GM18861 (cell line): ENCODE data around the gene CAMTA1.
"Not testable (repeated sequence)": the region's sequence is repeated elsewhere in the genome, so short reads cannot be mapped to it uniquely, and the experiment has no call there.

Source experiments
- ATAC-seq: cut with Tn5 transposase; IDR thresholded peaks from one replicate; pipeline ENCODE4 v1.9.1; 2021; ENCODE audit not compliant: unreplicated experiment

Gene CAMTA1

DNA sequence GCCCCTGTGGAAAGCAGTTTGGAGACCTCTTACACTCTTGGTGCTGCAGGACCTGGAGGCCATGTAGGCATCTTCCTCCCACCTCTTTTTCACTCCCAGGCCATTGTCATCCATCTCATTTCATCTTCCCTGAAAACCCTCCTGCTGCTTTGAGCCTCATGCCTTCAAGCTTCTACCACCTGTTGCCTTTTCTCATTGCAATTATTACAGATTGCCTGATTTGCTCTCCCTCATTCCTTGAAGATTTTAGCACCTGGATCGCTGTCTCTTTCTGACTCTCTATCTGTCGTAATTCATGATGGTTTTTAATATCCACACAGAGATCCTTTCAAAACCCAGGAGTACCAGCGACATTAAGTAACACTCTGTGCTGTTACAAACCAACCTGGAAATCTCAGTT, 350.2 kb downstream of the CAMTA1 start:
- no peak for ATAC-seq

DNA sequence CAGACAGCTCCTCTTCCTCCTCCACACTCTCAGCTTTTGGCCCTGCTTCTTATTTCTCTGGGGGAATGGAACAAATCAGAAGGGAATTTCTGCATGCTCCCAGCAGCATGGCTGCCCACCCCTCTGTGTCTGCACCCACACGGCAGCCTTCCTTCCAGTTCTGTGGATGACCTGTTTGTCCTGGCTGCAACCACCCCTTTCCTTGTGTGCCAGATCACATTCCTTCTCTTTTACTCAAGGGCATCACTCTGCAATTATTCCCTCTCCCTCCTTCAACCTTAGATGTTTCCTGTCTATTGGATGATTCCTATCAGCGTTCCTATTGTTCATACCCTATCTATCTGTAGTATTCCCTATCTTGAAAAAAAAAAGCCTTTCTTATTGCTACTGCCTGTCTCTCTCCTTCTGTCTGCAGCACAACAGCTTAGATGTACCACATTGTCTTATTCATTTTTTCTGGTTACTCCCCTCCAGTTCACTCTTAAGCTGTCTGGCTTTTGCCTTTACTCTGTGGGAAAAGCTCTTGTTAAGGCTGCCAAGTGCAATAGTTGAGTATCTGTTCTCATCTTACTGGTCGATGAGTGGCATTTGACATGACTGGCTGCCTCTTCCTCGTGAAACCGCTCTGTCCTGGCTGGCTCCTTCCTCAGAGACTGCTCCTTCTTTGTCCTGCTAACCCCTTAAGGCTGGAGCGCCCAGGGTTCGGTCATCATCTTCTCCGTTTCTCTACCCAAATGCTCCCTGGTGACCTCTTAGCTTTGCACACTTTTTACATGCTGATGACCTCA, 351.1 kb downstream of the CAMTA1 start:
- no peak for ATAC-seq

DNA sequence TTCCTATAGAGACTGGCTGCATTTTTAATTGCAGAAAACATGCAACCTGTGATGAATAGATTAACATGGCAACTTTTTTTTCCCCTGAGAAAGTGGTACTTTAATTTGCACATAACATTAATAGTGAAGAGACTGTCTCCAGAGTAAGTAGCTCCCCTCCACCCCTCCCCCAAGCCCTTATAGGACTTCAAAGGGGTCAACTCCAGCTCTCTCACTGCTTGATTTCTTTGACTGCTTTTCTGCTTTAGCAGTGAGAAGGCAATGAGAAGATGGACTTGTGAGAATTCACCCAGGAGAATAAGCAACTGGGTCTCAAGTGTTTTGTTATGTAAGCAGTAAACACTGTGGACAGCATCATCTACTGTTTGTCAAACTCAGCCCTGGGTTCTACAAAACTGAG, 355.0 kb downstream of the CAMTA1 start:
- no peak for ATAC-seq

DNA sequence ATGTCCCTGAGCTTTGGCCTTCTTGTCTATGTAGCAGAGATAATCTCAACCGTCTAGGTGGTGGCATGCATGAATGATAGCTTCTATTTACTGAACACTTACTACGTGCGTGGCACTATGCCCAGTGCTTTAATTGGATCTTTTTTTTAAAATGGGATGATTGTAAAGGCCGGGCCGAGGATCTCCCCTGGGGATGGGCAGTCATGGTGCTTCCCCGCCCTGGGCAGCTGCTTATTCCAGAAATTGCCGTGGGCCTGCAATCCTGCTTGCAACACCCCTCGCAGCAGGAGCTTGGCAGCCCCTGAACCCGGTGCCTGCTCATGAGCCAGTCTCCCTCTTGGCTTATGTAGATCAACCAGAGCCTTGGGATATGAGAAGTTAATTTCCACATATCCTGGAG, 360.7 kb downstream of the CAMTA1 start:
- no peak for ATAC-seq

DNA sequence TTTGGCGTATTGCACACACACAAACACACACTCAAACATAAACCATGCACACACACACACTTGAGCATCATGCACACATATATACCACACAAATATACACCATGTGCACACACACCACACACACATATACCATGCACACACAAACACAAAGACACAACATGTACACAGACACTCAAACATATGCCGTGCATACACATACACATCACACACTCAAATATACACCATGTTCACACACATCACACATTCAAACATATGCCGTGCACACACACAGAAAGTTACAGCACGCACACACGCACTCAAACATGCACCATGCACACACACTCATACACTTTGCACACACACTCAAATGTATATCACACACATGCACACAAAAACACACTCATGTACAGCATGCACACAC, 361.5 kb downstream of the CAMTA1 start:
- no peak for ATAC-seq

DNA sequence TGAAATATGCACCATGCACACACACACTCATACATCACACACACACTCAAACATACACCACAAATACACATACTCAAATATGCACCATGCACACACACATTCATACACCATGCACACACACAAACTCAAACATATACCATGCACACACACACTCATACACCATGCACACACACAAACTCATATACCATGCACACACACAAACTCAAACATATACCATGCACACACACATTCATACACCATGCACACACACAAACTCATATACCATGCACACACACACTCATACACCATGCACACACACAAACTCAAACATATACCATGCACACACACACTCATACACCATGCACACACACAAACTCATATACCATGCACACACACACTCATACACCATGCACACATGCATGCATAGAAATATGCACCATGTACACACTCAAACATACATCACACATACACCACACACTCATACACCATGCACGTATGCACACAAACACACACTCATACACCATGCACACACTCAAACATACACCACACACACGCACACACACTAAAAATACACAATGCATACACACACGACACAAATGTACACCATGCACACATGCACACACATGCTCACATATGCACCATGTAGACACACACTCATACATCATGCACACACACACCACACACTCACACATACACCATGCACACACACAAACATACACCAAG, 362.5 kb downstream of the CAMTA1 start:
- not testable (repeated sequence) for ATAC-seq

DNA sequence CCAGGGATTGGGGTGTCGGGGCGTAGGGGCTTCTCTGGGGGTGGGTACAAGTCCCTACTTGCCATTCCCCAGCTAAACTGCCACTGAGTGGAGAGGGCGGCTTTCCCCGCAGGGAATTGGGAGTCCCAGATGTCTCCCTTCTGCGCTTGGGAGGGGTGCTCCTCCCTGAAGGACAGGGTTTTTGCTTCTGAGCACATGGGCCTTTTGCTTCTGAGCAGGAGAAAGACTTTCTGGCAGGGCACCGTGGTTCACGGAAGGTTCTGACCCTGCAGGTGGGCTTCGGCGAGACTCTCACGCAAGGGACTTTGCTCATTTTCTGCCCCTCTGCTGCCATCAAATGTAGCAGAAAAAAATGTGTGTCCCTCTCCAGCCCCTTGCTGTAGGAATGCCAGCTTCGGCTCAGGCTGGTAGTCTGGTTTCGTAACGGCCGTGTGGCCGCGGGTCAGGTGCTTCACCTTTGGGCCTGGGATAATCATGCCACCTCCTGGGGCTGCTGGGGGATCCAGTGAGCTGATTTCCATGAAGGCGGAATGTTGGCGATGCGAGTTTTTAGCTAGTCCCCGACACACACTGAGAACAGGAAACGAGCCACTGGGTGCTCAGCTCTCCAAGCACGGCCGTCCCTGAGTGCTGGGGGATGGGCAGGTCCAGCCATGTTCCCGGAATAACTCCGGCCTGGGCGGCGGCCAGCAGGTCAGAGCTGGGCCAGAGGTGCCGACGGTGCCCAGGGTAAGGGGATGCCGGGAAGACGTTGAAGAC, 364.0 kb downstream of the CAMTA1 start:
- no peak for ATAC-seq

DNA sequence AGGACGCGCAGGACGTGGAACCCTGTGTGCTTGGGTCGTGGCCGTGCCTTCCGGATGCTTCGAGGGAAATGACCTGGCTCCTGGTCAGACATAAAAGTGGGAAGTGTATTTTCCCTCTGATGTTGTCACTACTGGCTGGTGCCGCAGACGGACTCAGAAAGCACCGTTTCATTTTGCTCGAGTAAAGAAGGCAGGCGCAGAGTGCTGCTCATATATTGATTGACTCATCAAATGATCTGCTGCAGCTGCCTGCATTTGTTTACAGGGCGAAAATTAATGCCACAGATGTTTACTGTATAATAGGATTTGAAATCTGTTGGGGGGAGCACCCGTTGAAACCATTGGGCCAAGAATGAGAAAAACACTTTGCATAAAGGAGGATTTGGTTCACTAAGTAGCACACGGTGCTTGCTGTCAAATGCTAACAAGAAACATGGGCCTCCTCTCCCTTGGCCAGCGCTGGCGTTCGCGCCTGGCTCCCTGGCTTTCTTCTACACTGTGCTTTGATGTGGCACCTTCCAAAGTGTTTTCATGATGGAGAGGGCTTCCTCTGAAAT, 365.5 kb downstream of the CAMTA1 start:
- no peak for ATAC-seq

DNA sequence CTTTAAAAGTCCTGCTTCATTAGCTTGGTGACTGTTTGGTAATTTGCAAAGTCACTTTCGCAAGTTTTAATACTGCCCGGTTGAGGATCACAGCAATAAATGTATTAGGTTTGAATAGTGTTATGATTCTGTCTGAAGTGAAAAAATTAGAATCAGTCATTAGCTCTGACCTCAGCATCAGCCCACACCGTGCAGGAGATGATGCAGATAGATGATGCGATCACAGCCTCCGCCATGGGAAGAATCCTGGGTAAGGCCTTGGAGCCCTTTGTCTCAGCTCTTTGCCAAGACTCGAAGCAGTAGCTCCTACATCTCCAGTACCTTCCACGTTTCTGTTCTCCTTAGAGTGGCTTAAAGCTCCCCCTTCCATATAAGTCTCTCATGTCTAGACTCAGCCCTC, 366.7 kb downstream of the CAMTA1 start:
- no peak for ATAC-seq

DNA sequence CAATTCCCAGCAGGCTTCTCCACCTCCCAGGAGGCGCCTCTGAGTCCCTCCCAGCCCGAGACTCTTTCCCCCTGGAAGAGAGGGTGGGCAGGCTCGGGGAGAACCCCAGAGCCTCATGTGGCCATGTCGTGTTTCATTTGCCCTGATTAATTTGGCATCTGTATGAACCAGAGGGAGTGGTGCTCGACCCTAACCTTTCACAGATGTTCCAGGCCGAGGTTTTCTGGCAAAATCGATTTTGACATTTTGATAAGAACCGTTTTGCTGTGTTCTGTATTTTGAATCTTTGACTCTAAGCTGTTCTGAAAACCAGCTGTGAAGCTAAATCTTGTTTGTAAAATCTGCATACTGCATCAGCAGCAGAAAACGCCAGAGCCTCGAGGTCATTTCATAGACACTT, 367.4 kb downstream of the CAMTA1 start:
- ATAC-seq = no peak

DNA sequence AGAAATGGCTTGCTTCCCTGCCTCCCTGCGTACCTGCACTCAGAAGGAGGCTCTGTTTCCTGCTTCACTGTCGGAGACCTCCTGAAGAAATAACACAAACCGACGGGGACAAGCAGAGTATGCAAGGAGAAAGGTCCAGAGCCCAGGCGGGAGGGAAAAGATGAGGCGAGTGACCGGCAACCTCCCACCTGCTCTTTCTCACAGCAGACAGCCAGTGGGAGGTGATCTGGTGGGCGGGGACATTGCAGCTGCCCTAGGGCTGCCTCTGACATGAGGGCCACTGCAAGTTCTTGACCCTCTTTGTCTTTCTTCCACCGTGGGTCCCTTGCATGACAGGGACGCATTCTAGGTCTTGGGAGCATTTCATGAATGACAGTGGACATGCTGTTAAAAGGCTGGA, 368.2 kb downstream of the CAMTA1 start:
- no peak for ATAC-seq

DNA sequence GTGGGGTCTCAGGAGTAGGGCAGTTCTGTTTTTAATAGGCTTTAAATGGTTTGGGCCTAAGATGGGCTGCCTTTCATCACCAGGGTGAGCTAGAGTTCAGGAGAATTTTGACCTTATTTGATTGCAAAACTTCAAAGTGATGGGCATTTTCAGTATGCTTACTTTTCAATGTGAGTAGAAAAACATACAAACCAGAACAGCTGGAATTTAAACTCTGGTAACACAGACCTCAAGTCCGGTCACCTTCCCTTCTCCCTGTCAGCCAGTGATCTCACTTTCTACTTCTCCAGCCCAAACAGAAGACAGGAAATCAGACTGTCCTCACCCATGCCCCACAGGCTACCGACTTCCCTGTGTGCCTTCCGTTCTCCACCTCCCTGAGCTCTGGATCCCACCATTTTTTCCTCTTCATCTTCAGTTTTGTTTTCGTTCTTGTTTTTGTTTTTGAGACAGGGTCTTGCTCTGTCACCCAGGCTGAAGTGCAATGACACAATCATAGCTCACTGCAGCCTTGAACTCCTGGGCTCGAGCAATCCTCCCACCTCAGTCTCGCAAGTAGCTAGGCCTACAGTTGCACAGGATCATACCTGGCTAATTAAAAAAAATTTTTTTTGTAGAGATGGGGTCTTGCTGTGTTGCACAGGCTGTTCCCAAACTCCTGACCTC, 374.0 kb downstream of the CAMTA1 start:
- no peak for ATAC-seq

DNA sequence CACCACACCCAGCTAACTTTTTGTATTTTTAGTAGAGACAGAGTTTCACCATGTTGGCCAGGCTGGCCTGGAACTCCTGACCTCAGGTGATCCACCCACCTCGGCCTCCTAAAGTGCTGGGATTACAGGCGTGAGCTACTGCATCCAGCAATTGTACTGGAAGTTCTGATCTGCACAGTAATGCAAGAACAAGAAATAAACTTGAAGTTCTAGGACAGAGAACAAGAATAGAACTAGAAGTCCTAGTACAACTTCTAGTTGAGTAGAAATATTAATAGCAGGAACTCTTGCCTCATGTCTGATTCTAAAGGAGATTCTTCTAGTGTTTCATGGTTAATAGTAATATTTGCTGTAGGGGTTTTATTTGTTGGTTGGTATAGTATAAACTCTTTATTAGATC, 383.3 kb downstream of the CAMTA1 start:
- not testable (repeated sequence) for ATAC-seq

DNA sequence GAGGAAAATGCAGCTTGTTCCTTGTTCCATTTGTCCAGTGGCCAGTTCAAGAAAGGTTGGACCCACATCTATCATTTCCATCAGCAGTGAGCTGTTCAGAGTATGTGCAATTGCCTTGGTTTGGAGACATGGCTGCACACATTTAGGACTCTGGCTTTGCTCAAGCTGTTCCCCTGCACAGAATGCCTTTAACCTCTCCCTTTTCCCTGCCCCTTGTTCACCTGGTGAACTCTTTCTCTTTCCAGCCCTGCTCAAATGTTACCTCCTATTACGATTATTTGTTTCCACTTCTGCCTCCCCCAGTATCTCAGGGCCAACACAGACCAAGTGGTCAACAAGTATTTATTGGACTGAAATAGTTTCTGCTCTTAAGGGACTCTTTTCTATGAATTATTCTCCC, 385.9 kb downstream of the CAMTA1 start:
- no peak for ATAC-seq

DNA sequence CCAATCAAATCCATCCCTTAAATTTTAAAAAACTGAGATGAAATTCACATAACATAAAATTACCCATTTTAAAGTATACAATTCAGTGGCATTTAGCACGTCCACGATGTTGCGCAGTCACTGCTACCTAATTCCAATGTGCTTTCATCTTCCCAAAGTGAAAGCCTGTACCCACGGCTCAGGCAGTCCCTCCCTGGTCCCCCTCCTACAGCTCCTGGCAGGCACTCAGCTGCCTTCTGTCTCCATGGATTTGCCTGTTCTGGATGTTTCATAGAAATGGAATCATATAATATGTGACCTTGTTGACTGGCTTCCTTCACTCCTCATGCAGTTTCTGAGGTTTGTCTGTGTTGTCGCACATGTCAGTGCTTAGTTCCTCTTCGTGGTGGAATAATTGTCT, 386.3 kb downstream of the CAMTA1 start:
- ATAC-seq = no peak

DNA sequence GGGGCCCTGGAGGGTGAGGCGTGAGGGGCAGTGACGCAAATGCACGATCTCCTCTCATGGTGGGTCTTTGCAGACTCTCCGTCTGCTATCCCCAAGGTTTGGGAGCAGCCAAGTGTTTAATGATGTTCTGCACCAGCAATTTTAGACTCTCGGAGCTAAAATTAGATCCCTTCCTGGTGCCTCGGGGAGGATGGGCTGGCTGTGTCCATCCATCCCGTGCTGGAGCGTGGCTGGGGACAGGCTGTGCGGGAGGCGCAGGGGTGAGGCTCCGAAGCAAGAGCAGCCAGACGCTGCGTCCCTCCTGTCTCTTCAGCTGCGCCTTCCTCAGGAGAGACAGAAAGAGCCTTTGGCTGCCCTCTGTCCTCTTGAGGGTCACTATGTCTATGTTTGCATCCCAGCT, 387.6 kb downstream of the CAMTA1 start:
- no peak for ATAC-seq

DNA sequence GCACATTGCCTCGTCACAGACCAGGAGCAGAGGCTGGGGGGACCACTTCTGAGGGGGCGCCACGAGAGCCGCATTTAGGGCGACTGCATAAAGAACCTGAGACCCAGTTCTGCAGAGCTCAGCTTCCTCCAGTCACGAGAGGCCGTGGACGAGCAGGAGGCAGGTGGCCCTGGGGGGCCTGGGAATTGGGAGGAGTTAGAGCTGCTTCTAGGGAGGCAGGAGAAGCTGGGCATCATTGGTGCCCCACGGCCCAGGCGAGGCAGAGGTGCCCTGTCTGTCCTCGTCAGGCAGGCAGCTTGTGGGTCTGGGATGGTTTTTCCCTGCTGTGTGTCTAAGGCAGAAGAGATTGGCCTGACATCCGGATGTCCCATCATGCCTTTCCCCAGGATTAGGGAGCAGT, 389.3 kb downstream of the CAMTA1 start:
- ATAC-seq = no peak

DNA sequence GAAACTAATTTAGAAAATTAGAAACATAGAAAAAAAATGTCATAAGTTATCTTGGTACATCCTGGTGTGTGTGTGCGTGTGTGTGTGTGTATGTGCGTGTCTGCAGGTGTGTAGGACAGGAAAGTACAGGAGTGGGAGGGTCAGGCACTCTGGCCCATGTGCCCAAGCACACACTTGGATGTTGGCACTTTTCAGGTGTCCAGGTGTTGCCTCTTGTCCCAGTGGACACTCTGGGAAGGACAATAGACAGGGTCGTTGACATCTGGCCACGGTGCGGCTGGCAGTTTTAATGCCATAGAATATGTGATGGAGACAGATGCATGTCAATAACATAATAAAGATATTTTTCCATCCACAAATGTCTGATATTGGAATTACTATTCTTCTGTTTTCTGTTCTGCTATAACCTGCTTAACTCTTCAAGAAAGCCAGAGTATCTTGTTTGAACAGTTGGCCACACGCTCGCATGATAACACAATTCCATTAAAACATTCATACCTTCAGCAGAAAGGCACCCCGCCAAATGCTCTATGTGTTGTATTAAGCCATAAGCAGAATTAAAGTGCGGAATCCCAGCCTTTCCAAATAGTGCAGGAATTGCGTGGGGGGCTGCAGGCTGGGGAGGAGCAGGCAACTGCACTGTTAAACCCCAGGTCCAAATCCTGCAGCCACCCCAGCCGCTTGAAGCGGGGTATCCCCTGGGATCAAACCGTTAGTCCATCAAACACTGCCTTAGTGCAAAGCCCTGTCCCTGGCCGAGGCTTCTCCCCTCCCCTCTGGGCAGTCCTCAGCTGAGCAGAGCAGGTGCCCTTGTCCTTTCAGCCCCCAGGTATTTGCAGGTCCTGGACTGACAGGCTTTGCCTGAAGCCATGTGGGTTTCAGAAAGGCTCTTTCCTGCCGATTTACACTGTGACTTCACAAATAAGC, 390.0 kb downstream of the CAMTA1 start:
- no peak for ATAC-seq

DNA sequence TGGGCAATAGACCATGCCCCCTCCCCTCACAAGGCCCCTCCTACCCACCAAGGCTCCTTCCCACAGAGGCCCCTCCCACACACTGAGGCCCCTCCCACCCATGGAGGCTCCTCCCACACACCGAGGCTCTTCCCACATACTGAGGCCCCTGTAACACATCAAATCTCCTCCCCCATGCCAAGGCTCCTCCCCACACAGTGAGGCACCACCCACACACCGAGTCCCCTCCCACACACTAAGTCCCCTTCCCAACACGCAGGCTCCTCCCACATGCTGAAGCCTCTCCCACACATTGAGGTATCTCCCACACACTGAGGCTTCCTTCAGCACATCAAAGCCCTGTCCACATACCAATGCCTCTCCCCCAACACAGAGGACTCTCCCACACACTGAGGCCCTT, 391.8 kb downstream of the CAMTA1 start:
- no peak for ATAC-seq
